RPMI8226 (cell line): ENCODE results near the gene MAD1L1.

Experiments
- DNase-seq: peaks from one replicate; pipeline ENCODE4 v3.0.0-alpha.2; 2015

Gene MAD1L1

GRCh38 chr7:2053395-2053794 is 179.3 kb downstream of the MAD1L1 start:
- DNase-seq, result no peak

DNA sequence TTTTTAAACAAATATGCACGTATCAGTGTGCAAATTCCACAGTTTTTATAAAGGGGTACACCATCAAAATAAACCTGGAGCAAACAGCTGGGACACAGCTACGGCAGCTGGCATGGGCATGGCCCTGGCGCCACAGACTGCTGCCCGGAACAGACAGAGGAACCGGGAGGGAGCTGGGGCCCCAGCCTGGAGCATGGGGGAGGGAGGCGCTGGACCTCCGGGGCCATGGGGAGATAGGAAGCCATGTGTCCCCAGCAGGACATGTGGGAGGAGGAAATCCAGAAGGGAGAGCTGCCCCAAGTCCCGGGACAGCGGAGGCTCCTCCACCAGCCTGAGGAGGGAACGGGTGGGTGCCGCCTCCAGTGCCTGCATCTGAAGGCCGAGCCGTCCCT is 180.1 kb downstream of the MAD1L1 start:
- no peak for DNase-seq

GRCh38 chr7:2051707-2052656 is 180.8 kb downstream of the MAD1L1 start:
- DNase-seq, result no peak

DNA sequence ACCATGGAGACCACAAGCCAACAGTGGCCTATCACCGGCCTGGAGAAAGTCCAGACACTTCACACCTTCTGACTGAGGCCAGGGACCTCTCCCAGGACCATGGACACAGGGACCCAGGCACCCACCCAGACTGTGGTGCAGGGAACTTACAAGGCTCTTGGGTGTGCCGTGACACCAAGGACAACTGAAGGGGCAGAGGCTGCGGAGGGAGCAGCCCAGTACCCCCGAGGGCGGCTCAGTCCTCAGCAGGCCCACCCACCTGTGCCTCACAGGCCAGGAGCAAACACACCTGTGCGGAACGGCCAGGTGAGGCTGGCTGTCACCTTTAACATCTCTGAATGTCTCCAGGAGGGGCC is 182.3 kb downstream of the MAD1L1 start:
- DNase-seq, result no peak

GRCh38 chr7:2049782-2050510 is 182.8 kb downstream of the MAD1L1 start:
- no peak for DNase-seq

GRCh38 chr7:2049111-2049781 is 183.5 kb downstream of the MAD1L1 start:
- DNase-seq, result no peak

- no peak for DNase-seq
These were observed 184.2 kb downstream of the MAD1L1 start for GRCh38 chr7:2048531-2048930.

DNA sequence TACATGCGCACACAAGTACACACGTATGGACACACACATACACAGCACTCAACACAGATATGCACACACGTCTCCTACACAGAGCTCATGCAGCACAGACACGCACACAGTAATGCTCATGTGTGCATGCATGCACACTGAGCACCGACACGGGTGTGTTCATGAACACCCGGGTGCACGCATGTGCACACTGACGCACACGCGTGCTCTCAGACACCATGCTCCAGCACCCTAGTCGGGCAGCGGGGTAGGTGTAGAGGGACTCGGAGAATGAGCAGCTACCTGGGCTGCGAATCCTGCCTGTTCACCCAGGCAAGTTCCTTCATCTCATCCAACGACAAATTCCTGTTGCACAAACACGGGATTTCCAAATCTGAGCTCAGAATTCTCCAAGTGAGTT is 184.7 kb downstream of the MAD1L1 start:
- no peak for DNase-seq

DNA sequence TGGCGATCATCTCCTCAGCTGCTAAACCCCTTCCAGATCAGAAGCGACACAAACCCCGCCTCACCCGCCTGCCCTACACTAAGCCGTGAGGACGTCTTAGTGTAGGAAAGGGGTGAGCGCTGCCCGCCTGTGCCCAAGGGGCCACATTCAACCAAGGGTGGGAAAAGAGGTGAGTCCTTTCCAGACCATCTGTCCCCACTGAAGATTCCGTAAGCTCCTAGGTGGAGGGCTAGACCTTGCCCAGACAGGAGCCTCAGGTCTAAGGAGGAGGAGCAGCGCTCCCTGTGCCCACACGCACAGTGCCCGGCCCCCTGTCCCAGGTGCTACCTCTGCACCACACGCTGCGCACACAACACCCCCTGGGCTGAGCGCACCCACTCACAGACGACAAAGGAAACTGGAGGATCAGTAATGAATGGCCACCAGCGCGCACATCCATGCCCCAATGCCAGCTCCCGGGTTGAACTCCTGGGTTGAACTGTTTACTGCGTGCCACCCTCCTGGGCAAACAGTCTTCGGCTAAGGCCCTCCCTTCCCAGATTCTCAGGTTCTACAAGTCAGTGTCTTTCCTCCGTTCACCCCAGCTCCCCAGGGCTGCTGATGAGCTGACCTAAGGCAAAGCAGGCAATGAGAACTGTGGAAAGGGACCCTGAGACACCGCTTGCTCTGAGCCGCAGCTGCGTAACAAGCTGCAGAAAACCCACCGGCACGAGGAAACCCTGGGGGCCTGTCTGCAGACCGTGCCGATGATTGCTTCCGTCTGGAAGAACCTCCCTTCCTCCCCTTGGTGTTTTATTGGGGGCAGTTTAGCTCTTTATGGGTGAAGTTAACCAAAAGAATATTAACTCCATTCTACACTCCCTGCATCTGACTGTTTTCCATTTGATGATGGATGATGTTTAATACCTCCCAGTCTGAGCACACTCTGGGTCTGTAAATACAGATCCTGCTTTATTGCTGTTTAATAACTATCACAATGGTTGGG is 185.9 kb downstream of the MAD1L1 start:
- DNase-seq, result no peak

GRCh38 chr7:2045559-2046405 is 187.0 kb downstream of the MAD1L1 start:
- DNase-seq, result no peak

- no peak for DNase-seq
These were observed 187.8 kb downstream of the MAD1L1 start for GRCh38 chr7:2044883-2045471.

DNA sequence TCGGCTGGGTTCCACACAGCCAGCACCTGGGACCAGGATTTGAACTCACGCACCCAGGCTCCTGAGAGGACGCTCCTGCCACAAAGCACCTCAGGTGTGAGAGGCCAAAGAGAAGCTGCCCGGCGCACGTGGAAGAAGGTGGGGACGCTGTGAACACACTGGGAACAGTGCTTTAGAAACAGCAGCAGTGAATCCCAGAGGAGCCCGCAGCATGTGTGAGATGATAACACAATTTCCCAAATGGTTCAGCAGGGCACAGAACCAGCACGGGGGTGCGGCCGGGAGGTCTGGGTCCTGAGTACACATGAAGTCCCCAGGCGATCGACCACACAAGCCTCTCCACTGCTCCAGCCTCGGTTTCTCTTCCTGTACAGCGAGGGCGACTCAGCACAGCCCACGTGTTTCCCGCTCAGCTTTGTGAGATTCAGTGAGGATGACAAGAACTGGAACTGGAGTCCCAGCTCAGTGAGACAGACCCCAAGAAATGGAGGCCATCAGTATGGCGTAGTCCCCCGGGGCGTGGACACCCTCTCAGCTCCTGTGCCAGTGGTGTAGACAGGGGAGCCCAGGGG is 188.3 kb downstream of the MAD1L1 start:
- no peak for DNase-seq

- no peak for DNase-seq
These were observed 189.3 kb downstream of the MAD1L1 start for GRCh38 chr7:2043316-2044039.

DNA sequence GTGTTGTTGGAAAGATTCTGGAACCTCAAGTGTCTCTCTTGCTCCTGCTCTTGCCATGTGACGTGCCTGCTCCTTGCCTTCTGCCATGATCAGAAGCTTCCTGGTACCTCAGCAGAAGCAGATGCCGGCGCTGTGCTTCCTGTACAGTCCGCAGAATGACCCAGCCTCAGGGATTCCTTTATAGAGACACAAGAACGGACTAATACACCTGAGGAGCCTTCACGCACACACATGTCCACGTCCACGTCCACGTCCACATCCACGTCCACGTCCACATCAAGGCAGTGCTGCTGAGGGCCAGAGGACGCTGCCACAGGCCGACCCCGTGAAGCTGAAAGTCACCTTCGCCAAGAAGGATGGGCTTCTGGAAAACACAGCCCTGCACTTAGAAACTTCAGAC is 190.1 kb downstream of the MAD1L1 start:
- no peak for DNase-seq

GRCh38 chr7:2041496-2042367 is 191.0 kb downstream of the MAD1L1 start:
- DNase-seq, result no peak

DNA sequence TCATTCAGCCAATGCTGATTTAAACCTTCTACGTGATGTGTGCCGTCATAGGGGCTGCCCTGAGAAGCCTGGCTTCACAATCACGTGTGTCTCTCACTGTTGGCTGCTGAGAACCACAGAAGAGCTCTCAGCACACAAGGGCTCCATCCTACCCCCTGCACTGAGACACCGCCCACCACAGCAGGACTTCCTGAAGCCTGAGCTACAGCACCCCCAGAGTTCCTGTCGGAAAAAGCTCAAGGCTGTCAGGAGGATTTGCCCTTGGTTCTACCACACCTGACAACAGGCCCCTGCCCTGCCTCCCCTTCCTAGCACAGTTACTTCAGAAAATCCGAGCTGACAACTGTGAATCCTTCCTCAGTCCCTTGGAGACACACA is 191.9 kb downstream of the MAD1L1 start:
- no peak for DNase-seq

- no peak for DNase-seq
These were observed 192.4 kb downstream of the MAD1L1 start for GRCh38 chr7:2040201-2040892.
